ENCODE results near the gene CFAP73. TPM values are rescaled to one million over a fixed set of nuclear protein-coding genes. Genes with fewer than 3 reads are reported as not detected.

The CFAP73 gene
- total and polyA plus RNA-seq, 2 experiments from 2014 or later, result 0.50 to 0.59 TPM

DNA sequence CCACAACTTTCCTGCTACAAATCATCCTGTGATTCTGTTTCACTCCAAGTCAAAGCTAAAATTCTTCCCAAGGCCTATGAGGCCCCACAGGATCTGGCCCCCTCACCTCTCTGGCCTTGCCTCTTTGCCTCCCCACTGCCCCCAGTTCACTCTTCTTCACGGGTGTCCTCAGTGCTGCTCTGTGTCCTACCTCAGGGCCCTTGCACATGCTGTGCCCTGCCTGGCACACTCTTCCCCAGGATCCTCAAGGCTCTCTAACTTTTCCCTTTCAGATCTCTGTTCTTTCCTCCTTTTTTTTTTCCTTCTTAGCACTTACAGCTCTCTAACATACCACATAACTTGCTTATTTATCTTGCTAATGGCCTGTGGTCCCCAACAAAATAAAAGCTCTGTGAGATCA lies 43.2 kb upstream of the CFAP73 start (continued):
- TF ChIP-seq, protein P1, sequence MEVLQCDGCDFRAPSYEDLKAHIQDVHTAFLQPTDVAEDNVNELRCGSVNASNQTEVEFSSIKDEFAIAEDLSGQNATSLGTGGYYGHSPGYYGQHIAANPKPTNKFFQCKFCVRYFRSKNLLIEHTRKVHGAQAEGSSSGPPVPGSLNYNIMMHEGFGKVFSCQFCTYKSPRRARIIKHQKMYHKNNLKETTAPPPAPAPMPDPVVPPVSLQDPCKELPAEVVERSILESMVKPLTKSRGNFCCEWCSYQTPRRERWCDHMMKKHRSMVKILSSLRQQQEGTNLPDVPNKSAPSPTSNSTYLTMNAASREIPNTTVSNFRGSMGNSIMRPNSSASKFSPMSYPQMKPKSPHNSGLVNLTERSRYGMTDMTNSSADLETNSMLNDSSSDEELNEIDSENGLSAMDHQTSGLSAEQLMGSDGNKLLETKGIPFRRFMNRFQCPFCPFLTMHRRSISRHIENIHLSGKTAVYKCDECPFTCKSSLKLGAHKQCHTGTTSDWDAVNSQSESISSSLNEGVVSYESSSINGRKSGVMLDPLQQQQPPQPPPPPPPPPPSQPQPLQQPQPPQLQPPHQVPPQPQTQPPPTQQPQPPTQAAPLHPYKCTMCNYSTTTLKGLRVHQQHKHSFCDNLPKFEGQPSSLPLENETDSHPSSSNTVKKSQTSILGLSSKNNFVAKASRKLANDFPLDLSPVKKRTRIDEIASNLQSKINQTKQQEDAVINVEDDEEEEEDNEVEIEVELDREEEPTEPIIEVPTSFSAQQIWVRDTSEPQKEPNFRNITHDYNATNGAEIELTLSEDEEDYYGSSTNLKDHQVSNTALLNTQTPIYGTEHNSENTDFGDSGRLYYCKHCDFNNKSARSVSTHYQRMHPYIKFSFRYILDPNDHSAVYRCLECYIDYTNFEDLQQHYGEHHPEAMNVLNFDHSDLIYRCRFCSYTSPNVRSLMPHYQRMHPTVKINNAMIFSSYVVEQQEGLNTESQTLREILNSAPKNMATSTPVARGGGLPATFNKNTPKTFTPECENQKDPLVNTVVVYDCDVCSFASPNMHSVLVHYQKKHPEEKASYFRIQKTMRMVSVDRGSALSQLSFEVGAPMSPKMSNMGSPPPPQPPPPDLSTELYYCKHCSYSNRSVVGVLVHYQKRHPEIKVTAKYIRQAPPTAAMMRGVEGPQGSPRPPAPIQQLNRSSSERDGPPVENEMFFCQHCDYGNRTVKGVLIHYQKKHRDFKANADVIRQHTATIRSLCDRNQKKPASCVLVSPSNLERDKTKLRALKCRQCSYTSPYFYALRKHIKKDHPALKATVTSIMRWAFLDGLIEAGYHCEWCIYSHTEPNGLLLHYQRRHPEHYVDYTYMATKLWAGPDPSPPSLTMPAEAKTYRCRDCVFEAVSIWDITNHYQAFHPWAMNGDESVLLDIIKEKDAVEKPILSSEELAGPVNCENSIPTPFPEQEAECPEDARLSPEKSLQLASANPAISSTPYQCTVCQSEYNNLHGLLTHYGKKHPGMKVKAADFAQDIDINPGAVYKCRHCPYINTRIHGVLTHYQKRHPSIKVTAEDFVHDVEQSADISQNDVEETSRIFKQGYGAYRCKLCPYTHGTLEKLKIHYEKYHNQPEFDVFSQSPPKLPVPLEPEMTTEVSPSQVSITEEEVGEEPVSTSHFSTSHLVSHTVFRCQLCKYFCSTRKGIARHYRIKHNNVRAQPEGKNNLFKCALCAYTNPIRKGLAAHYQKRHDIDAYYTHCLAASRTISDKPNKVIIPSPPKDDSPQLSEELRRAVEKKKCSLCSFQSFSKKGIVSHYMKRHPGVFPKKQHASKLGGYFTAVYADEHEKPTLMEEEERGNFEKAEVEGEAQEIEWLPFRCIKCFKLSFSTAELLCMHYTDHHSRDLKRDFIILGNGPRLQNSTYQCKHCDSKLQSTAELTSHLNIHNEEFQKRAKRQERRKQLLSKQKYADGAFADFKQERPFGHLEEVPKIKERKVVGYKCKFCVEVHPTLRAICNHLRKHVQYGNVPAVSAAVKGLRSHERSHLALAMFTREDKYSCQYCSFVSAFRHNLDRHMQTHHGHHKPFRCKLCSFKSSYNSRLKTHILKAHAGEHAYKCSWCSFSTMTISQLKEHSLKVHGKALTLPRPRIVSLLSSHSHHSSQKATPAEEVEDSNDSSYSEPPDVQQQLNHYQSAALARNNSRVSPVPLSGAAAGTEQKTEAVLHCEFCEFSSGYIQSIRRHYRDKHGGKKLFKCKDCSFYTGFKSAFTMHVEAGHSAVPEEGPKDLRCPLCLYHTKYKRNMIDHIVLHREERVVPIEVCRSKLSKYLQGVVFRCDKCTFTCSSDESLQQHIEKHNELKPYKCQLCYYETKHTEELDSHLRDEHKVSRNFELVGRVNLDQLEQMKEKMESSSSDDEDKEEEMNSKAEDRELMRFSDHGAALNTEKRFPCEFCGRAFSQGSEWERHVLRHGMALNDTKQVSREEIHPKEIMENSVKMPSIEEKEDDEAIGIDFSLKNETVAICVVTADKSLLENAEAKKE (CRISPR knock-in tag; IDR thresholded peaks at IDR 0.05), result no peak
- no peak for TF ChIP-seq NANOG (IDR thresholded peaks at IDR 0.05; ENCODE audit: borderline replicate concordance)
- no peak for TF ChIP-seq EZH2 (IDR thresholded peaks at IDR 0.05; ENCODE audit: low read depth, unreplicated experiment)
- TF ChIP-seq ZNF331 (CRISPR knock-in tag; IDR thresholded peaks at IDR 0.05; ENCODE audit: low read depth), result no peak

DNA sequence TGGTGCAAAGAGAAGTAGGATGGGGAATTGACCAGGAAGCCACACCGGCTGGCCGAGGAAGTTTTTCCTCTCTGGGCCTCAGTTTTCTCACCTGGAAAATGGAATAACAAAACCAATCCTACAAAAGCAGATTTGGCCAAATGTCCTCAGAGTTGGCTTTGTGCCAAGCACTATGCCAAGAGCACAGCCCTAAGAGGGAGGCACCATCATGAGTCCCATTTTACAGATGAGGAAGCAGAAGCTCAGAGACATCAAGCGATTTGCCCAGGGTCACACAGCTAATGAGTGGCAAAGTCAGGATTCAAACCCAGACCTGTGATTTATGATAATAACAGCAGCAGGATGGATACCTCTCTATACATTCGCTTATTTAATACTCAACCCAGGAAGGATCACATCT lies 41.2 kb upstream of the CFAP73 start:
- Mint-ChIP-seq H3K27me3 (ENCODE audit: insufficient read depth, low read depth, poor library complexity) (peaks cover 6% of the 10 kb centered on the region), H3K9me3 (no peaks in the 10 kb centered on the region; the same call in 2 of the 3 replicates), H3K4me3 (no peak overlapping the region), H3K36me3 (ENCODE audit: low read depth) (peaks cover 3% of the 10 kb centered on the region; the same call in 1 of the 3 replicates), H3K27ac (no peak overlapping the region), H3K4me1 (peaks cover 6% of the 10 kb centered on the region; the same call in 2 of the 3 replicates)
- DNase-seq (ENCODE audit: low spot score) (no peak), ATAC-seq (no peak)
- H3K4me1 ChIP-seq (ENCODE audit: insufficient read depth), result no peaks in the 10 kb centered on the region
- no peak overlapping the region for H3K4me3 ChIP-seq
- no peaks in the 10 kb centered on the region for H4K20me1 ChIP-seq (replicated peaks; ENCODE audit: insufficient read depth)
- H3K9me2 ChIP-seq (ENCODE audit: insufficient read depth), result no peaks in the 10 kb centered on the region
- no peaks in the 10 kb centered on the region for H3K36me3 ChIP-seq (ENCODE audit: insufficient read depth)
- H3K27ac ChIP-seq (ENCODE audit: low read depth), result no peak overlapping the region
- H3K4me2 ChIP-seq, result no peak overlapping the region
- H3K79me2 ChIP-seq (replicated peaks; ENCODE audit: insufficient read depth), result no peaks in the 10 kb centered on the region
- no peak overlapping the region for H2AFZ ChIP-seq
- no peaks in the 10 kb centered on the region for H3F3A ChIP-seq (replicated peaks; ENCODE audit: low read depth)
- H3K27me3 ChIP-seq (ENCODE audit: insufficient read depth), result no peaks in the 10 kb centered on the region
- no peak for TF ChIP-seq NANOG (IDR thresholded peaks at IDR 0.05; ENCODE audit: borderline replicate concordance)
- no peak for TF ChIP-seq STAT1 (IDR thresholded peaks at IDR 0.05; ENCODE audit: unreplicated experiment)
- no peak for TF ChIP-seq POLR2AphosphoS5 (IDR thresholded peaks at IDR 0.05; ENCODE audit: low read depth)
- TF ChIP-seq, protein P2, sequence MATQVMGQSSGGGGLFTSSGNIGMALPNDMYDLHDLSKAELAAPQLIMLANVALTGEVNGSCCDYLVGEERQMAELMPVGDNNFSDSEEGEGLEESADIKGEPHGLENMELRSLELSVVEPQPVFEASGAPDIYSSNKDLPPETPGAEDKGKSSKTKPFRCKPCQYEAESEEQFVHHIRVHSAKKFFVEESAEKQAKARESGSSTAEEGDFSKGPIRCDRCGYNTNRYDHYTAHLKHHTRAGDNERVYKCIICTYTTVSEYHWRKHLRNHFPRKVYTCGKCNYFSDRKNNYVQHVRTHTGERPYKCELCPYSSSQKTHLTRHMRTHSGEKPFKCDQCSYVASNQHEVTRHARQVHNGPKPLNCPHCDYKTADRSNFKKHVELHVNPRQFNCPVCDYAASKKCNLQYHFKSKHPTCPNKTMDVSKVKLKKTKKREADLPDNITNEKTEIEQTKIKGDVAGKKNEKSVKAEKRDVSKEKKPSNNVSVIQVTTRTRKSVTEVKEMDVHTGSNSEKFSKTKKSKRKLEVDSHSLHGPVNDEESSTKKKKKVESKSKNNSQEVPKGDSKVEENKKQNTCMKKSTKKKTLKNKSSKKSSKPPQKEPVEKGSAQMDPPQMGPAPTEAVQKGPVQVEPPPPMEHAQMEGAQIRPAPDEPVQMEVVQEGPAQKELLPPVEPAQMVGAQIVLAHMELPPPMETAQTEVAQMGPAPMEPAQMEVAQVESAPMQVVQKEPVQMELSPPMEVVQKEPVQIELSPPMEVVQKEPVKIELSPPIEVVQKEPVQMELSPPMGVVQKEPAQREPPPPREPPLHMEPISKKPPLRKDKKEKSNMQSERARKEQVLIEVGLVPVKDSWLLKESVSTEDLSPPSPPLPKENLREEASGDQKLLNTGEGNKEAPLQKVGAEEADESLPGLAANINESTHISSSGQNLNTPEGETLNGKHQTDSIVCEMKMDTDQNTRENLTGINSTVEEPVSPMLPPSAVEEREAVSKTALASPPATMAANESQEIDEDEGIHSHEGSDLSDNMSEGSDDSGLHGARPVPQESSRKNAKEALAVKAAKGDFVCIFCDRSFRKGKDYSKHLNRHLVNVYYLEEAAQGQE (IDR thresholded peaks at IDR 0.05; ENCODE audit: unreplicated experiment), result no peak
- TF ChIP-seq ZNF331 (CRISPR knock-in tag; IDR thresholded peaks at IDR 0.05; ENCODE audit: low read depth), result no peak
- no peak for TF ChIP-seq EZH2 (IDR thresholded peaks at IDR 0.05; ENCODE audit: low read depth, unreplicated experiment)
- TF ChIP-seq, protein P3, sequence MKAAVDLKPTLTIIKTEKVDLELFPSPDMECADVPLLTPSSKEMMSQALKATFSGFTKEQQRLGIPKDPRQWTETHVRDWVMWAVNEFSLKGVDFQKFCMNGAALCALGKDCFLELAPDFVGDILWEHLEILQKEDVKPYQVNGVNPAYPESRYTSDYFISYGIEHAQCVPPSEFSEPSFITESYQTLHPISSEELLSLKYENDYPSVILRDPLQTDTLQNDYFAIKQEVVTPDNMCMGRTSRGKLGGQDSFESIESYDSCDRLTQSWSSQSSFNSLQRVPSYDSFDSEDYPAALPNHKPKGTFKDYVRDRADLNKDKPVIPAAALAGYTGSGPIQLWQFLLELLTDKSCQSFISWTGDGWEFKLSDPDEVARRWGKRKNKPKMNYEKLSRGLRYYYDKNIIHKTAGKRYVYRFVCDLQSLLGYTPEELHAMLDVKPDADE (IDR thresholded peaks at IDR 0.05), result no peak
